T-helper 1 cell treated with Interleukin-12 subunit alpha and Interleukin-12 subunit beta and Interleukin-4 antibody, amounts not matched to agents 30 μg/mL and 1 μg/mL, for 36 hours (primary cell): Measurements from ENCODE around the gene SLCO3A1.
A peak's percentile ranks its signal among the peaks of the same experiment; 100 is the strongest.

Source experiments
- H3K27ac Mint-ChIP-seq: one replicate; pipeline ENCODE4 v1.8.0; 2021; ENCODE audit warnings: mild to moderate bottlenecking, mixed read lengths
- H3K27me3 Mint-ChIP-seq: one replicate; pipeline ENCODE4 v1.8.0; 2021; ENCODE audit warnings: low read depth, mixed read lengths
- H3K36me3 Mint-ChIP-seq: one replicate; pipeline ENCODE4 v1.8.0; 2021; ENCODE audit warnings: low read depth, mixed read lengths
- H3K4me1 Mint-ChIP-seq: one replicate; pipeline ENCODE4 v1.8.0; 2021; ENCODE audit warnings: low read depth, mixed read lengths
- H3K4me3 Mint-ChIP-seq: one replicate; pipeline ENCODE4 v1.8.0; 2021; ENCODE audit warnings: mild to moderate bottlenecking, moderate library complexity, mixed read lengths
- H3K9me3 Mint-ChIP-seq: one replicate; pipeline ENCODE4 v1.8.0; 2021; ENCODE audit warnings: mixed read lengths

SLCO3A1 gene

GRCh38 chr15:91853511-91853947 lies at the start of gene SLCO3A1:
SLCO3A1 (plus strand) TSS chr15:91853708.
- Mint-ChIP-seq H3K27ac (peak within 1 kb of the TSS; percentile 80), H3K27me3 (peaks cover 12% of the 10 kb centered on the region), H3K36me3 (peaks cover 7% of the 10 kb centered on the region), H3K9me3 (peaks cover 4% of the 10 kb centered on the region), H3K4me1 (peaks cover 53% of the 10 kb centered on the region), H3K4me3 (peak within 1 kb of the TSS; percentile 87)

GRCh38 chr15:91807122-91807521 lies 46.4 kb upstream of the SLCO3A1 start:
- Mint-ChIP-seq H3K4me3 (no peak overlapping the region), H3K36me3 (no peaks in the 10 kb centered on the region), H3K9me3 (no peaks in the 10 kb centered on the region), H3K27me3 (peaks cover 11% of the 10 kb centered on the region), H3K4me1 (no peaks in the 10 kb centered on the region), H3K27ac (no peak overlapping the region)

GRCh38 chr15:91813924-91814323 lies 39.6 kb upstream of the SLCO3A1 start:
- H3K27ac Mint-ChIP-seq = no peak overlapping the region
- H3K36me3 Mint-ChIP-seq = no peaks in the 10 kb centered on the region
- H3K4me1 Mint-ChIP-seq = no peaks in the 10 kb centered on the region
- no peak overlapping the region for H3K4me3 Mint-ChIP-seq
- peaks cover 9% of the 10 kb centered on the region for H3K27me3 Mint-ChIP-seq
- H3K9me3 Mint-ChIP-seq = peaks cover 28% of the 10 kb centered on the region

DNA sequence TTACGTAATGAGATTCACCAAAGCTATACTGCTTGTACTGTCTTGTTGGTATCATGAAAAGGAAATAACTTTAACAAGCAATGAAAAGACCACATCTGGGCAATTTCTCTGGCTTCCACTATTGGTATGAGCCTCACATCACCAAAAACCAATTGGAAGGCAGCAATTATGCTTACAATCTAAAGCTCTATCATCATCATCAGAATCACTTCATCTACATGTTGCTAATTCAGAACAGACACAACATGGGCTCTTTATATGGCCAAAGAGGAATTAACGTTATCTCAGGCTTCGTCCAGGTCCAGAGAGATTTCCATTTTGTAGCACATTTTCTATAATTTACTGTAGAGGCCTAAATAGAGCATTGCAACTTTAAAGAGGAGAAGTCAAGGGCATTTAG lies 36.6 kb upstream of the SLCO3A1 start:
- H3K4me1 Mint-ChIP-seq = no peaks in the 10 kb centered on the region
- H3K9me3 Mint-ChIP-seq = peaks cover 28% of the 10 kb centered on the region
- H3K27me3 Mint-ChIP-seq = peaks cover 9% of the 10 kb centered on the region
- H3K27ac Mint-ChIP-seq = no peak overlapping the region
- H3K36me3 Mint-ChIP-seq = no peaks in the 10 kb centered on the region
- no peak overlapping the region for H3K4me3 Mint-ChIP-seq

GRCh38 chr15:91821458-91821857 lies 32.0 kb upstream of the SLCO3A1 start:
- no peak overlapping the region for H3K4me3 Mint-ChIP-seq
- H3K27ac Mint-ChIP-seq = no peak overlapping the region
- H3K9me3 Mint-ChIP-seq = peaks cover 2% of the 10 kb centered on the region
- no peaks in the 10 kb centered on the region for H3K36me3 Mint-ChIP-seq
- peaks cover 10% of the 10 kb centered on the region for H3K27me3 Mint-ChIP-seq
- no peaks in the 10 kb centered on the region for H3K4me1 Mint-ChIP-seq

GRCh38 chr15:91824256-91824655 lies 29.3 kb upstream of the SLCO3A1 start:
- no peaks in the 10 kb centered on the region for H3K9me3 Mint-ChIP-seq
- H3K27ac Mint-ChIP-seq = no peak overlapping the region
- H3K4me3 Mint-ChIP-seq = no peak overlapping the region
- H3K36me3 Mint-ChIP-seq = no peaks in the 10 kb centered on the region
- peaks cover 10% of the 10 kb centered on the region for H3K27me3 Mint-ChIP-seq
- no peaks in the 10 kb centered on the region for H3K4me1 Mint-ChIP-seq

- Mint-ChIP-seq H3K9me3 (no peaks in the 10 kb centered on the region), H3K4me1 (no peaks in the 10 kb centered on the region), H3K27me3 (peaks cover 4% of the 10 kb centered on the region), H3K36me3 (no peaks in the 10 kb centered on the region), H3K4me3 (no peak overlapping the region), H3K27ac (no peak overlapping the region)
Observed at GRCh38 chr15:91826443-91826842, 27.1 kb upstream of the SLCO3A1 start.

DNA sequence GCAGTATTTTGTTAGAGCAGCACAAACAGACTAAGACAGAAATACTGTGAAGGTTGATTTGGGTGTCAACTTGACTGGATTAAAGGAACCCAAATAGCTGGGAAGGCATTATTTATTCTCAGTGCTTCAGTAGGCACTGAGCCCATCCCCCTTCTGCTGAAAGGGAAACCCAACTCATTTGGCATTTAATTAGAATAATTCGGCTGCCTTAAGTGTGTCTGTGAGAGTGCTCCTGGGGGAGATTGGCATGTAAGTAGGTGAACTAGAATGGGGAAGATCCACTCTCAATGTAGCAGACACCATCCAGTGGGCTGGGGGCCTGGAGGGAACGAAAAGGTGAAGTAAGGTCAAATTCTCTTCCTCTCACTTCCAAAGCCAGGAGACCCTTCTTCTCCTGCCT lies 20.5 kb upstream of the SLCO3A1 start:
- H3K4me3 Mint-ChIP-seq = no peak overlapping the region
- no peaks in the 10 kb centered on the region for H3K4me1 Mint-ChIP-seq
- H3K9me3 Mint-ChIP-seq = no peaks in the 10 kb centered on the region
- H3K27ac Mint-ChIP-seq = no peak overlapping the region
- H3K36me3 Mint-ChIP-seq = no peaks in the 10 kb centered on the region
- H3K27me3 Mint-ChIP-seq = peaks cover 21% of the 10 kb centered on the region

- H3K27ac Mint-ChIP-seq = no peak overlapping the region
- H3K9me3 Mint-ChIP-seq = peaks cover 7% of the 10 kb centered on the region
- H3K4me1 Mint-ChIP-seq = no peaks in the 10 kb centered on the region
- H3K4me3 Mint-ChIP-seq = no peak overlapping the region
- peaks cover 56% of the 10 kb centered on the region for H3K27me3 Mint-ChIP-seq
- H3K36me3 Mint-ChIP-seq = no peaks in the 10 kb centered on the region
Observed at GRCh38 chr15:91839867-91840266, 13.6 kb upstream of the SLCO3A1 start.

GRCh38 chr15:91841861-91842260 lies 11.6 kb upstream of the SLCO3A1 start:
- Mint-ChIP-seq H3K9me3 (peaks cover 7% of the 10 kb centered on the region), H3K4me1 (no peaks in the 10 kb centered on the region), H3K4me3 (no peak overlapping the region), H3K27me3 (peaks cover 63% of the 10 kb centered on the region), H3K27ac (no peak overlapping the region), H3K36me3 (no peaks in the 10 kb centered on the region)

GRCh38 chr15:91844341-91844740 lies 9.2 kb upstream of the SLCO3A1 start:
- Mint-ChIP-seq H3K36me3 (no peaks in the 10 kb centered on the region), H3K4me3 (no peak overlapping the region), H3K27ac (no peak overlapping the region), H3K27me3 (peaks cover 64% of the 10 kb centered on the region), H3K9me3 (peaks cover 7% of the 10 kb centered on the region), H3K4me1 (peaks cover under 1% of the 10 kb centered on the region)

DNA sequence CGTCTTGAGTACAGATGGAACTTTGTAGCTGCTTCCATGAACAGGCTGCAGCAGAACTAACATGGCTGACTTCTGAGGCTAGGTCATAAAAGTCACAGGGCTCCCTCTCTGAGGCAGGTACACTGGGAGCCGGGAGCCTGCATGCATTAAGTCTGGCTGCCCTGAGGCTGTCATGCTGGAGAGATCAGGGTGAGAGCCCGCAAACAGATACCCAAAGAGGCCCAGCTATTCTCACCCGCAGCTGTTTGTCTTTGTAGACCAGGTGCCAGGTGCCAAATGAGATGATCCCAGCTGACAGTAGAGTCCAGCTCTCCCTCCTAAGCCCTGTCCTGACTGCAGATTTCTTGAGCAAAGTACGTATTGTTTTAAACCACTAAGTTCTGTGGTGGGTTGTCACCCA lies 8.6 kb upstream of the SLCO3A1 start:
- H3K9me3 Mint-ChIP-seq = peaks cover 9% of the 10 kb centered on the region

GRCh38 chr15:91845720-91846119 lies 7.8 kb upstream of the SLCO3A1 start:
- no peak overlapping the region for H3K27ac Mint-ChIP-seq
- H3K9me3 Mint-ChIP-seq = peaks cover 11% of the 10 kb centered on the region
- peaks cover 3% of the 10 kb centered on the region for H3K36me3 Mint-ChIP-seq
- peaks cover 8% of the 10 kb centered on the region for H3K4me1 Mint-ChIP-seq
- no peak overlapping the region for H3K4me3 Mint-ChIP-seq
- H3K27me3 Mint-ChIP-seq = peaks cover 65% of the 10 kb centered on the region

More for the DNA sequence above, 8.6 kb upstream of the SLCO3A1 start:
- Mint-ChIP-seq H3K27me3 (peaks cover 70% of the 10 kb centered on the region), H3K4me1 (peaks cover 7% of the 10 kb centered on the region), H3K4me3 (no peak overlapping the region), H3K36me3 (peaks cover 3% of the 10 kb centered on the region), H3K27ac (no peak overlapping the region)

- H3K36me3 Mint-ChIP-seq = peaks cover 3% of the 10 kb centered on the region
- H3K4me3 Mint-ChIP-seq = no peak overlapping the region
- peaks cover 40% of the 10 kb centered on the region for H3K27me3 Mint-ChIP-seq
- peaks cover 18% of the 10 kb centered on the region for H3K4me1 Mint-ChIP-seq
- no peak overlapping the region for H3K27ac Mint-ChIP-seq
- H3K9me3 Mint-ChIP-seq = peaks cover 4% of the 10 kb centered on the region
Observed at GRCh38 chr15:91849180-91849579, 4.3 kb upstream of the SLCO3A1 start.

- Mint-ChIP-seq H3K9me3 (peaks cover 4% of the 10 kb centered on the region), H3K27me3 (peaks cover 34% of the 10 kb centered on the region), H3K4me1 (peaks cover 19% of the 10 kb centered on the region), H3K36me3 (peaks cover 3% of the 10 kb centered on the region), H3K27ac (peak overlapping the region; percentile 67), H3K4me3 (peak overlapping the region; percentile 36)
Observed at GRCh38 chr15:91849749-91850161, 3.8 kb upstream of the SLCO3A1 start.
